ENCODE data around the gene MTMR1.

The MTMR1 gene

DNA sequence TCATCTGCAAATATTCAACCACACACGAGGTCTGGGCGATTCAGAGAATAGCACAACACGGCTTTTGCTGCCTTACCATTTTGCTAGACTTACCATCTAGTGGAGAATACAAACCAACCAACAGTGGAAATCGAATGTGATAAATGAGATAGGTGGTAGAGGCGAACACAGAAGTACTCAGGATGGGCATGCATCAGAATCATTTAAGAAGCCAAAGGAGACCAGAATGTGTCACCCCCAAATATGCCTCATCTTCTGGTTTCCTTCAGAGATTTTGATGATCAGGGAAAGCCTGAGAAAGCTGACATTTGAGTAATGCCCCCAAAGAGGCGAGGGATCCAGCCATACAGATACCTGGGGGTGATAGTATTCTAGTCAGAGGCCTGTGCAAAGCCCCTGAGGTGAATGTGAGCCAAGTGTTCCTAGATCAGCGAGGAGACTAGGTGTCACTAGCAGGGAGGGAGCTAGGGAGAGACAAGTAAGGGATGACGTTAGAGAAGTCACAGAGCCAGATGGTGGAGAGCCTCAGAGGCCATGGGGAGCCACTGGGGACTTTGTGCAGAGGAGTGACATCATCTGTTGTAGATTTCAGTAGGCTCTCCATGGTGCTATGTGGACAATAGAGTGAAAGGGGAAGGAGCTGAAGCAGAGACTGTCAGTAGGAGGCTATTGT is 1.7 kb downstream of the MTMR1 start:
- peak overlapping the region; percentile 78 for H3K27ac ChIP-seq (ENCODE audit: insufficient read depth, low read length, poor library complexity, severe bottlenecking)
- H3K4me3 ChIP-seq (ENCODE audit: insufficient read depth, low read depth, low read length, poor library complexity, severe bottlenecking): peak overlapping the region; percentile 25
- H3K4me1 ChIP-seq (ENCODE audit: control insufficient read depth, insufficient read depth, low read length, poor library complexity, severe bottlenecking): peaks cover 32% of the 10 kb centered on the region

DNA sequence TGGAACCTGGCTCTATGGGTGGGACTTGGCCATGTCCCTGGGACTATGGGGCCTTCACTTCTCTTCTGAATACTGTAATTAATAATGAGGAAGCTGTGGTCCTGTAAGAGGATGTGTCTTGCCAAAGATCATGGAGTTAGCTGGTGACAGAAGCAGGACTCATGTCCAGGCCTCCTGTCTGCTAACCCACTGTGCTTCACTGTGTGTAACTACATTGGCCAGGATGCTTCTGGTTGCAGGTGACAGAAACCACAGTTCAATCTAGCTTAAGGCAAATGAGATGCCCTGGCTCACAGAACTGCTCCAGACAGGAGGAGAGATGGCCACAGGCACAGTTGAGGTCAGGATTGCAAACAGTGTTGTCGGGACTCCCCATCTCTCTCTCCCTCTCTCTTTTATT is 3.1 kb downstream of the MTMR1 start:
- H3K36me3 ChIP-seq (ENCODE audit: control insufficient read depth, insufficient read depth, low read length): peaks cover 4% of the 10 kb centered on the region
- peaks cover 24% of the 10 kb centered on the region for H3K4me1 ChIP-seq (ENCODE audit: control insufficient read depth, insufficient read depth, low read length, poor library complexity, severe bottlenecking)
- no peak for DNase-seq
- no peaks in the 10 kb centered on the region for H3K27me3 ChIP-seq (replicated peaks; ENCODE audit: control insufficient read depth, insufficient read depth, low read length, poor library complexity, severe bottlenecking)
- H3K9me3 ChIP-seq (ENCODE audit: control insufficient read depth, low read length): no peaks in the 10 kb centered on the region
- no peak overlapping the region for H3K27ac ChIP-seq (ENCODE audit: insufficient read depth, low read length, poor library complexity, severe bottlenecking)
- no peak overlapping the region for H3K4me3 ChIP-seq (ENCODE audit: insufficient read depth, low read depth, low read length, poor library complexity, severe bottlenecking)

More for the DNA sequence above, 1.7 kb downstream of the MTMR1 start:
- Histone ChIP-seq H3K27me3 (replicated peaks; ENCODE audit: control insufficient read depth, insufficient read depth, low read length, poor library complexity, severe bottlenecking) (no peaks in the 10 kb centered on the region), H3K9me3 (ENCODE audit: control insufficient read depth, low read length) (no peaks in the 10 kb centered on the region), H3K36me3 (ENCODE audit: control insufficient read depth, insufficient read depth, low read length) (peaks cover 2% of the 10 kb centered on the region)
- DNase-seq: no peak

DNA sequence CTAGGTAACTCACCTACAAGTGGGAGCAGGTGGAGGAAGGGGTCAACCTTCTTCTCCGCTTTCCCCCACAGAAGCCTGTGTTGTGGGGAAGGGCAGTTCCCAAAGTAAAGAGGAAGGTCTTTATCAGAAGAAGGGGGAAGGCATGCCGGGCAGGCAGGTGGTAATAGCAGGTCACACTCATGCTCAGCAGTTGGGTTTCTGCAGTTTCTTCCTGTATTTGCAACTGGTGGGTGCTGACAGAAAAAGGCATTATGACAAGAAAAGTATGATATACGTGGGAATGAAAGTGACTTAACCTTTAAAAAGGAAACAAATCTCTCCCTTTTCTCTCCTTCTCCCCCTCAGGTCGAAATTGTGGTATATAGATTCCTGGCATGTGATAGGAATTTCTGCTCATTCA is 3.7 kb downstream of the MTMR1 start:
- Histone ChIP-seq H3K4me3 (ENCODE audit: insufficient read depth, low read depth, low read length, poor library complexity, severe bottlenecking) (no peak overlapping the region), H3K27ac (ENCODE audit: insufficient read depth, low read length, poor library complexity, severe bottlenecking) (no peak overlapping the region), H3K9me3 (ENCODE audit: control insufficient read depth, low read length) (no peaks in the 10 kb centered on the region), H3K36me3 (ENCODE audit: control insufficient read depth, insufficient read depth, low read length) (peaks cover 4% of the 10 kb centered on the region), H3K27me3 (replicated peaks; ENCODE audit: control insufficient read depth, insufficient read depth, low read length, poor library complexity, severe bottlenecking) (no peaks in the 10 kb centered on the region), H3K4me1 (ENCODE audit: control insufficient read depth, insufficient read depth, low read length, poor library complexity, severe bottlenecking) (peaks cover 19% of the 10 kb centered on the region)
- no peak for DNase-seq

DNA sequence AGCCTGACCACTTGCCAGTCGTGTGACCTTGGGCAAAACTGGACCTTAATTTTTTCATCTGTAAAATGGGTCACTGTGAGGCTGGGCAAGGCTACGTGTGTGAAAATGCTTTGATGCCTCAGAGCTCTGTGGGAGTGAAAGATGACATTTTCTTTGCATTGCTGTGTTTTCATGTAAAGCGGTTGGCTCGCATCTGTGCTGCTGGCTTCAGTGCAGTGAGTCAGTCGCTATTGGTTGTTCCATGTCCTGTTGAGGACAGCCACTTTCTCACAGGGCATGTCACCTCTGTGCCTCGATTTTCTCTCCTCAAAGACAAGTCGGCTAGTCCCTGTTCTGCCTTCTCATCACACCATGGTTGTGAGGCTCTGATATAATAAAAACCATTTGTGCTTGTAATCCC is 4.4 kb downstream of the MTMR1 start:
- DNase-seq: no peak
- no peak overlapping the region for H3K27ac ChIP-seq (ENCODE audit: insufficient read depth, low read length, poor library complexity, severe bottlenecking)
- peaks cover 14% of the 10 kb centered on the region for H3K4me1 ChIP-seq (ENCODE audit: control insufficient read depth, insufficient read depth, low read length, poor library complexity, severe bottlenecking)

DNA sequence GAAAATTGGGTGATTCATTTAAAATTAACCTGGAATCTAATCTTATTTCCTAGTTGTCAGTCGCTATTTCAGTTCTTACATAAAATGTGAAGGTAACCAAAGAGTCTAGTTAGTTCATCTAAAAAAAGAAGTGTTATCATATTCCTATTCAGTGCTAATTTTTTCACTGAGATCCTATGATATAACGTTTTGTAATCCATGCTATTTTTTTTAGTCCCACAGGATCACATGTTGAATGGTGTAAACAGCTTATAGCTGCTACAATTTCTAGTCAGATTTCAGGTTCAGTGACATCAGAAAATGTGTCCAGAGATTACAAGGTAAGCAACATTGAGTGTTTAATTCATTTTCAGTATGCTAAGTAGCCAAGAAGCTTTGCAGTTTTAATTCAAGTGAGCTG is 5.8 kb downstream of the MTMR1 start:
- Histone ChIP-seq H3K4me3 (ENCODE audit: insufficient read depth, low read depth, low read length, poor library complexity, severe bottlenecking) (no peak overlapping the region), H3K27me3 (replicated peaks; ENCODE audit: control insufficient read depth, insufficient read depth, low read length, poor library complexity, severe bottlenecking) (no peaks in the 10 kb centered on the region), H3K9me3 (ENCODE audit: control insufficient read depth, low read length) (no peaks in the 10 kb centered on the region), H3K4me1 (ENCODE audit: control insufficient read depth, insufficient read depth, low read length, poor library complexity, severe bottlenecking) (peaks cover 14% of the 10 kb centered on the region), H3K27ac (ENCODE audit: insufficient read depth, low read length, poor library complexity, severe bottlenecking) (no peak overlapping the region), H3K36me3 (ENCODE audit: control insufficient read depth, insufficient read depth, low read length) (peaks cover 4% of the 10 kb centered on the region)
- DNase-seq: no peak

More for the DNA sequence above, 4.4 kb downstream of the MTMR1 start:
- no peaks in the 10 kb centered on the region for H3K27me3 ChIP-seq (replicated peaks; ENCODE audit: control insufficient read depth, insufficient read depth, low read length, poor library complexity, severe bottlenecking)
- H3K36me3 ChIP-seq (ENCODE audit: control insufficient read depth, insufficient read depth, low read length): peaks cover 4% of the 10 kb centered on the region
- no peaks in the 10 kb centered on the region for H3K9me3 ChIP-seq (ENCODE audit: control insufficient read depth, low read length)
- H3K4me3 ChIP-seq (ENCODE audit: insufficient read depth, low read depth, low read length, poor library complexity, severe bottlenecking): no peak overlapping the region

DNA sequence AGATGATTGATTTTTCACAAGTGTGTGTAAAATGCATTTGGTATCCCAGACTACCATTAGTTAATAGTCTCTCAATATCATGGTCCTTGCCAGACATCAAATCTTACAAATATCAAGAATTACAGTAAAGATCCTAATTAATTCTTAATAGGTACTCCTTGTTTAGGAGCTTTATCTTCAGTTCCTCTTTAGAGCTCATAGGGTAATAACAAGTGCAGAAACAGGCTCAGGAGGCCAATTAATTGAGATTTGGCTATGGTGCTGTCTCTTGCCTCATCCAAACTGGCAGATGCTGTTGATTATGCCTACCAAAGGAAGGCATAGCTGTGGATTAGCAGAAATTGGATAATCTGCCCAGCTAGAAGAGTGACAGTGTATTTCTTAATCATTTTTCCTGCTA is 6.9 kb downstream of the MTMR1 start:
- H3K9me3 ChIP-seq (ENCODE audit: control insufficient read depth, low read length): no peaks in the 10 kb centered on the region
- H3K36me3 ChIP-seq (ENCODE audit: control insufficient read depth, insufficient read depth, low read length): peaks cover 5% of the 10 kb centered on the region
- no peak for DNase-seq
- no peak overlapping the region for H3K27ac ChIP-seq (ENCODE audit: insufficient read depth, low read length, poor library complexity, severe bottlenecking)
- no peak overlapping the region for H3K4me3 ChIP-seq (ENCODE audit: insufficient read depth, low read depth, low read length, poor library complexity, severe bottlenecking)
- H3K4me1 ChIP-seq (ENCODE audit: control insufficient read depth, insufficient read depth, low read length, poor library complexity, severe bottlenecking): peaks cover 11% of the 10 kb centered on the region
- no peaks in the 10 kb centered on the region for H3K27me3 ChIP-seq (replicated peaks; ENCODE audit: control insufficient read depth, insufficient read depth, low read length, poor library complexity, severe bottlenecking)

DNA sequence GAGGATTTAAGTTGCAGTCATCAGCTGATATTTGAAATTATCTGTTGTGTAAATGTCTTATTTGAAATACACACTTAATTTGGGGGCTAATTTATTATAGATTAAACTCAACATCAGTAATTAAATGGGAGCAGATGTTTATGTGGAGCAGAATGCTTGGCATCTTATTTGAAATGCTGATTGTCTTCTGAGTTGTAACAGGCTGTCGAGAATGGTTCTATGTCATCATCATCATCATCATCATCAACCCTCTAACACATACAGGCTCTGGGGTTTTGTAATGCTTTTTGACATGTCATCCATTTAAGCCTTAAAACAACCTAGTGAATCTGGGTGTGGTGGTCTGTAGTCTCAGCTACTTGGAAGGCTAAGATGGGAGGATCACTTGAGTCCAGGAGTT is 8.2 kb downstream of the MTMR1 start:
- Histone ChIP-seq H3K9me3 (ENCODE audit: control insufficient read depth, low read length) (no peaks in the 10 kb centered on the region), H3K4me3 (ENCODE audit: insufficient read depth, low read depth, low read length, poor library complexity, severe bottlenecking) (no peak overlapping the region), H3K27me3 (replicated peaks; ENCODE audit: control insufficient read depth, insufficient read depth, low read length, poor library complexity, severe bottlenecking) (no peaks in the 10 kb centered on the region), H3K36me3 (ENCODE audit: control insufficient read depth, insufficient read depth, low read length) (peaks cover 7% of the 10 kb centered on the region), H3K27ac (ENCODE audit: insufficient read depth, low read length, poor library complexity, severe bottlenecking) (no peak overlapping the region), H3K4me1 (ENCODE audit: control insufficient read depth, insufficient read depth, low read length, poor library complexity, severe bottlenecking) (no peaks in the 10 kb centered on the region)
- DNase-seq: no peak

DNA sequence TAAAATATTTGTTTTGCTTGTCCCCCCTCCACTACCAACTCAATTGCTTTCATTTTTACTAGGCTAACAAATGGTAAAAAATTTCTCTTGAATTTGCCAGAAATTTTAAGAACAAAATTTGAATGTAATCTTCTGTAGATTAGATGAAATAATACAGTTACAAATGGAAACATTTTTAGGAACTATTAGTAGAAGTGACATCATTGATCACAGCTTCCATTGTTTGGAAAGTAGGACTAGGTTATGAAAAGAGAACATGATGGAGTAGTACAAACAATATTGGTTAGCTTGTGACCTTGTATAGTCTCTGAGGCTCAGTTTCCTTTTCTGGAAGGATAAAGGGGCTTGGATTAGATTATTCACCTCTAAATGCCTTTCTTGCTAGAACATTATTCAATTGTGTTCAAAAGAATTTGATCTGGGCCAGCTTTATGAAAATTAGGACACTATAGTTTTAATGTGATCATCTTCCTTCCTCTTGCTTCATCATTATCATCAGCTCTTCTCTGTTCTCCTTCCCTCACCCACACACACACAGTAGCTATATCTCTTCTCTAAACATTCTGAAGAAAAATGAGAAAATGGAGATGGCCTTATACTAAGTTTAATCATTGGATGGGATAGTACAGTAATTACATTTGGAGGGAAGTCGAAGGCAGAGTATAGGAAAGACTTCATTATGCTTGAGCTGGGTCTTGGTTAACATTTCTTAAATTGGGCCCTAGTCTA is 9.9 kb downstream of the MTMR1 start:
- no peak overlapping the region for H3K27ac ChIP-seq (ENCODE audit: insufficient read depth, low read length, poor library complexity, severe bottlenecking)
- H3K27me3 ChIP-seq (replicated peaks; ENCODE audit: control insufficient read depth, insufficient read depth, low read length, poor library complexity, severe bottlenecking): no peaks in the 10 kb centered on the region
- H3K36me3 ChIP-seq (ENCODE audit: control insufficient read depth, insufficient read depth, low read length): peaks cover 7% of the 10 kb centered on the region
- no peaks in the 10 kb centered on the region for H3K4me1 ChIP-seq (ENCODE audit: control insufficient read depth, insufficient read depth, low read length, poor library complexity, severe bottlenecking)
- no peaks in the 10 kb centered on the region for H3K9me3 ChIP-seq (ENCODE audit: control insufficient read depth, low read length)
- DNase-seq: no peak
- H3K4me3 ChIP-seq (ENCODE audit: insufficient read depth, low read depth, low read length, poor library complexity, severe bottlenecking): no peak overlapping the region

DNA sequence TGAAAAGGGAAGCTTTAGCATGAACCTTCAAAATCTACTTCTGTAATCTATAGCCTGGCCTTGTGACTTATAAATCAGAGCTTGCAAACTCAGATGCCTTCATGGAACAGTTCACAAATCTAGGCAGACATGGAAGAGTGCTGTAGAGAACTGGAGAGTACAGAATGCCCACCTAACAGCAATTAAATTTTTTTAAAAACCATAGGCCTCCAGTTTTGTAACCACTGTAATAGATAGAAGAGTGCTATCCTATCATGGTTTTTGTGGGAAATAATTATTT is 10.4 kb downstream of the MTMR1 start:
- Histone ChIP-seq H3K27ac (ENCODE audit: insufficient read depth, low read length, poor library complexity, severe bottlenecking) (no peak overlapping the region), H3K27me3 (replicated peaks; ENCODE audit: control insufficient read depth, insufficient read depth, low read length, poor library complexity, severe bottlenecking) (no peaks in the 10 kb centered on the region), H3K4me3 (ENCODE audit: insufficient read depth, low read depth, low read length, poor library complexity, severe bottlenecking) (no peak overlapping the region), H3K9me3 (ENCODE audit: control insufficient read depth, low read length) (no peaks in the 10 kb centered on the region), H3K4me1 (ENCODE audit: control insufficient read depth, insufficient read depth, low read length, poor library complexity, severe bottlenecking) (no peaks in the 10 kb centered on the region), H3K36me3 (ENCODE audit: control insufficient read depth, insufficient read depth, low read length) (peaks cover 7% of the 10 kb centered on the region)
- DNase-seq: no peak

DNA sequence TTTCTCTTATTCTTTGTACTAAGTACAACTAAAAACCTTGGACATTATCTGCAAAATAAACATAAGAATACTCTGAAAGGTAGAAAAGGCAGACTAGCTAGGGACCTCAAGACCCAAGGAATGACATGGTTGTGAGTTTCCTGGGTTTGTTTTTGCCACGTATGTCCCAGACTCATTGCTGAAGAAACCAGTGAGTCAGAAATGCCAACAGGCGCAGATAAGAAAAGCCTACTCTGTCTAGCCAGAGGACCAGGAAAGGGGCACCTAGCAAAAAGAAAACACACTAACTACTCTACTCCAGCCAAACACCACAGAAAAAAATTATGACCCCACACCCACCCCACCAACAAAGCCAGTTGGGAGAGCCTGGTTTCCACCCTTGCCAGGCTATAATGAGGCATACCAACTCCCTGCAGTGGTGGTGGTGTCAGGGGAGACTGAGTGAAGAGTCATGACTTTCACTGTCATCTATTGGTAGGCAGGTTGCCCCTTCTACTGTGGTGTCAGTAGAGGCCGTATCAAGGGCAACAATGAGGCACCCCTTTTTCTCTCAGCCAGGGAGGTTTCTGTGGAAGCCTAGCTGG is 10.9 kb downstream of the MTMR1 start:
- no peak overlapping the region for H3K27ac ChIP-seq (ENCODE audit: insufficient read depth, low read length, poor library complexity, severe bottlenecking)
- no peaks in the 10 kb centered on the region for H3K9me3 ChIP-seq (ENCODE audit: control insufficient read depth, low read length)
- no peaks in the 10 kb centered on the region for H3K27me3 ChIP-seq (replicated peaks; ENCODE audit: control insufficient read depth, insufficient read depth, low read length, poor library complexity, severe bottlenecking)
- DNase-seq: no peak
- H3K4me3 ChIP-seq (ENCODE audit: insufficient read depth, low read depth, low read length, poor library complexity, severe bottlenecking): no peak overlapping the region
- H3K4me1 ChIP-seq (ENCODE audit: control insufficient read depth, insufficient read depth, low read length, poor library complexity, severe bottlenecking): no peaks in the 10 kb centered on the region
- peaks cover 7% of the 10 kb centered on the region for H3K36me3 ChIP-seq (ENCODE audit: control insufficient read depth, insufficient read depth, low read length)
